NAMALWA (cell line): ENCODE data around the gene CFAP221.
A peak's percentile ranks its signal among the peaks of the same experiment; 100 is the strongest.

Experiments used
- DNase-seq: peaks from one replicate; pipeline ENCODE4 v3.0.0-alpha.2; 2015; ENCODE audit warnings: low spot score

Gene CFAP221

DNA sequence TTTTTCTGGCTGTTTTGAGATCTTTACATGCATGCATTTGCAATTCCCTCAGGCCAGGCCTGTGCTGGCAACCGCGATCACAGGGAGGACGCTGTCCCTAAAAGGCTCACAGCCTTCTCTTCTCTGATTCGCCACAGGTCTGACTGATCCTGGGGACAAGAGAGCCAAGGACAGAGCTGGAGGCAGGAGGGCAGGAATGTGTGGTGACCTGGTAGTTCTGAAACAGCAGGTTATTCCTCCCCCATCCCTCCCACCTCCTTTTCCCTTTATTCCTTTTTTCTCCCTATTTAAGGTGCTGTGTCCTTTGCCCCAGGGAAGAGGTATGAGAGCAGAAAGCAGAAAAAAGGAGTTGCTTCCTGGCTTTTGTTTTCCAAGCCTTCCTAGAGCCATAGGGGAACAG lies 156.6 kb downstream of the CFAP221 start:
- no peak for DNase-seq

- no peak for DNase-seq
Observed at GRCh38 chr2:119701352-119701751, 157.1 kb downstream of the CFAP221 start.

- DNase-seq: no peak
Observed at GRCh38 chr2:119702203-119702917, 158.1 kb downstream of the CFAP221 start.

DNA sequence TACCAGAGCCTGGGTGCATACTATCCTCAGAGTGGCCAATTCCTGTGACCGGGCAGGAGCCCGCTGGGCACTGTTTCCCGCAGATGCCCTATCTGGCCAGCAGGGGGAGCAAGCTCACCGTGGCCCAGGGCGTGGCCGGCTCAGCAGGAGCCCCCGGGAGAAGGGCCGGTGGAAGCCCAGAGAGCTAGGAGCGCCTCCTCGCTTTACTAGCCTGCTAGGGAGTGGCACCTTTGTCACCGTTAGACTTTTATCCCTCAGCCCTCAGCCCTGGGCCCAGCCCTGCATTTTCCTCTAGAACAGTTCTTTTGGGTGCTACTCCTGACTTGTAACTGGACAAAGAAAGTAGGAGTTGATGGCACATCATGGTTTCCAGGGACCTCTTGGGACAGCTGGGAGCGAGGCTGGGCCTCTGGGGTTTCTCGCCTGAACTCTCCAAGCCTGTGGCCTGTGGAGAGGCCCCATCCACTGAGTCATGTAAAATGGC lies 158.7 kb downstream of the CFAP221 start:
- DNase-seq: peak; percentile 76

GRCh38 chr2:119703526-119703925 lies 159.3 kb downstream of the CFAP221 start:
- DNase-seq: no peak

DNA sequence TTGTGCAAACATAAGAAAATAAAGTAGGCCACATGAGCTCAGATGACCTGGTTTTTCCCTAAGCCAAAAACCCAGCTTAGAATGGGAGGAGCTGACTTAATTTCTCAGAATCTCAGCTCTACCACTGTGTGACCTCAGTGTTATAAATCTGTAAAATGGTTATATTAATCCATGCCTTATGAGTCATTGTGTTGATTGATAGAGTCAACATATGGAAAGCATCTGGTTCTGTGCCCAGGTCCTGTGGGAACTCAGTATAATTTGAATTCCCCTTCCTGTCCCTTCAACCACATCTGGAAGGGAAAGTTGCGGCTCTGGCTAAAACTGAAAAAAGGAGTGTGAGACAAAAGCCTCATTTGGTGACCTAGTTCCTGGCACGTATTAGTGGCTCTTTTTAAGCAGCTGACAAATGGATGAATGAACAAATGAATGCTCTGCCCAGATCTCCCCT lies 160.4 kb downstream of the CFAP221 start:
- DNase-seq: no peak

- no peak for DNase-seq
Observed at GRCh38 chr2:119706221-119706620, 162.0 kb downstream of the CFAP221 start.
